GM23248 (cell line): ENCODE data around the gene PROM2.

ENCODE experiments used
- EZH2 ChIP-seq: fragments of 200-600 bp; sonication (generic); IDR thresholded peaks from 2 replicates; pipeline ENCODE4 v1.6.1; 2018; ENCODE audit warnings: antibody characterized with exemption, mild to moderate bottlenecking; ENCODE audit not compliant: insufficient read depth, poor library complexity, severe bottlenecking
- EZH2phosphoT487 ChIP-seq: fragments of 200-600 bp; sonication (generic); IDR thresholded peaks from 2 replicates; pipeline ENCODE4 v1.6.1; 2018; ENCODE audit warnings: antibody characterized with exemption, moderate library complexity, mild to moderate bottlenecking, low read depth; ENCODE audit not compliant: insufficient read depth

DNA sequence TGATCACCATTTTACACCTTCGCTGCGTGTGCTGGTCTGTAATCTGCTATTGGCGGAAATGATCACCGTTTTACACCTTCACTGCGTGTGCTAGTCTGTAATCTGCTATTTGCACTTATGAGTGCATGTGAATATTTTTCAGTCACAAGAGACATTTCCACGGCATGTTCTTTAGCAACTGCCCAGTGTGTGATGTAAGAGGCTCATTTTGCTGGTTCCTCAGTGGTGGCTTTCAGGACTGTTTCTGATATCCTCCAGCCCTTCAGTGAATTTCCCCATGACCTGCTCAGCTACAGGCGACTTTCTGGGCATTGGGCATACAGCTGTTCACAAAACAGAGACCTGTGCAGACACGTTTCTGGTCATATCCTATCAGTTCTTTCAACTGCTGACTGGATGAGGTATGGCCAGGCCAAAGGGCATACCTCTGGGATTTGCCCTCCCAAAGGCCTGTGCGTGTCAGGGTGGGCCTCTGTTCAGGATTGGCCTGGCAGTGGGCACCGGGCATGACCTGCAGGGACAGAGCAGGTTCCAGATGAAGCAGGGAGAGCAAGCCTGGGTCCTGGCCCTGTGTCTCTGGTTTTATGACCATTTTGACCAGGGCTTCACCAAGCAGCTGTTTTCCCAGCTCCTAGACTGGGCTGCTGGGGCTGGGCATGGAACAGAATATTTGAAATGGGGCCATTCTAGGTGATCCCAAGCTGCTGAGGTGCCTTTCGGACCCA is 521 bp upstream of the PROM2 start:
- TF ChIP-seq EZH2phosphoT487 (no peak), EZH2 (no peak)
